ENCODE data around the gene ROR1. TPM values are rescaled to one million over a fixed set of nuclear protein-coding genes. Genes with fewer than 3 reads are reported as not detected.

ROR1 gene
- total and polyA plus RNA-seq, 2 of the 4 experiments (the other 2 are of a cell fraction) = 4.4 to 10.0 TPM

DNA sequence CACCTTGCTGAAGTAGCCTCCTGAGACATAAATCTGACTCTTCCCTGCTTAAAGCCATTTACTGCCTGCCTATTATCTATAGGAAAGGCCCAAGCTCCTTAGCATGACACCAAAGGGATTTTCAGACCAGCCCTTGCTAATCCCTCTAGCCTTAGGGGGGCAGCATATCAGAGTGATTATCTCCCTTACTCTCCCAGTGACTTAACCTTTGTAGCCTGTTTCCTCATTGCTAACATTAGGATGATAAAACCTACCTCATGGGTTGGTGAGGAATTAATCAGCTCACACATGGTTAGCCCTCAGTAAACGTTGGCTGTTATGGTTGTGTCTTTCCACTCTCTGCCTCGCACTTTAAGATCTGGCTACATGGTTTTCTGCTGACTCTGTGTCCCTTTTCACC lies 70.1 kb downstream of the ROR1 start:
- in situ Hi-C loops (cut with MboI; ENCODE audit: low sequenced_read_pairs) = no loop called here
- H4K8ac ChIP-seq (ENCODE audit: low read depth in 2 of 2, low read length in 2 of 2) = no peak overlapping the region

More for the DNA sequence above, 70.1 kb downstream of the ROR1 start:
- Histone ChIP-seq H3K9me3 (ENCODE audit: control insufficient read depth, insufficient read depth, low read length) (no peaks in the 10 kb centered on the region), H2BK20ac (ENCODE audit: low read depth, low read length) (no peak overlapping the region), H3K27me3 (ENCODE audit: control insufficient read depth, insufficient read depth, low read length) (no peaks in the 10 kb centered on the region; the same call in 1 of the 2 replicates), H3K14ac (replicated peaks; ENCODE audit: low read depth, low read length) (no peak overlapping the region), H2AFZ (replicated peaks; ENCODE audit: low read length, poor library complexity) (no peak overlapping the region), H2BK120ac (ENCODE audit: low read depth, low read length) (no peak overlapping the region), H3K36me3 (ENCODE audit: control insufficient read depth, insufficient read depth, low read length) (no peaks in the 10 kb centered on the region), H2BK15ac (ENCODE audit: low read depth, low read length) (no peak overlapping the region), H3K4me1 (ENCODE audit: control insufficient read depth, insufficient read depth, low read length) (peaks cover 1% of the 10 kb centered on the region; the same call in 1 of the 2 replicates), H3K4me2 (ENCODE audit: low read depth, low read length) (no peak overlapping the region), H3K23ac (ENCODE audit: low read depth, low read length) (no peak overlapping the region), H3K4me3 (ENCODE audit: insufficient read depth, low read depth, low read length) (no peak overlapping the region), H2AK5ac (ENCODE audit: low read depth, low read length) (no peak overlapping the region), H3K9me1 (ENCODE audit: insufficient read depth, low read length) (no peaks in the 10 kb centered on the region), H4K91ac (ENCODE audit: insufficient read depth, low read depth, low read length) (no peak overlapping the region), H3K4ac (ENCODE audit: low read depth, low read length) (no peak overlapping the region), H4K5ac (ENCODE audit: low read depth, low read length) (no peak overlapping the region), H3K9ac (ENCODE audit: low read depth, low read length) (no peak overlapping the region), H2AK9ac (replicated peaks; ENCODE audit: low read depth, low read length, poor library complexity) (peak overlapping the region; percentile 15), H3K27ac (ENCODE audit: insufficient read depth, low read length) (no peak overlapping the region), H2BK5ac (ENCODE audit: low read depth, low read length, poor library complexity, severe bottlenecking) (no peak overlapping the region), H3K56ac (ENCODE audit: extremely low read depth, insufficient read depth, low read length) (no peak overlapping the region), H4K20me1 (ENCODE audit: insufficient read depth, low read length) (peaks cover 4% of the 10 kb centered on the region; the same call in 1 of the 2 replicates), H3K18ac (ENCODE audit: low read depth, low read length) (no peak overlapping the region), H3K79me1 (ENCODE audit: low read depth in 1 of 2, low read length in 2 of 2) (no peaks in the 10 kb centered on the region)
- TF ChIP-seq BHLHE40 (IDR thresholded peaks at IDR 0.05; ENCODE audit: low read depth, low read length) (no peak), MAZ (IDR thresholded peaks at IDR 0.05; ENCODE audit: borderline replicate concordance, low read depth, low read length) (no peak), RCOR1 (IDR thresholded peaks at IDR 0.05; ENCODE audit: insufficient replicate concordance, low read length) (no peak), RFX5 (IDR thresholded peaks at IDR 0.05; ENCODE audit: low read depth, low read length) (no peak), MXI1 (IDR thresholded peaks at IDR 0.05; ENCODE audit: borderline replicate concordance, low read depth, low read length) (no peak), POLR2A (IDR thresholded peaks at IDR 0.05; ENCODE audit: low read depth, low read length) (no peak), FOS (IDR thresholded peaks at IDR 0.05; ENCODE audit: low read depth, low read length) (no peak)
- TF ChIP-seq, protein P1, sequence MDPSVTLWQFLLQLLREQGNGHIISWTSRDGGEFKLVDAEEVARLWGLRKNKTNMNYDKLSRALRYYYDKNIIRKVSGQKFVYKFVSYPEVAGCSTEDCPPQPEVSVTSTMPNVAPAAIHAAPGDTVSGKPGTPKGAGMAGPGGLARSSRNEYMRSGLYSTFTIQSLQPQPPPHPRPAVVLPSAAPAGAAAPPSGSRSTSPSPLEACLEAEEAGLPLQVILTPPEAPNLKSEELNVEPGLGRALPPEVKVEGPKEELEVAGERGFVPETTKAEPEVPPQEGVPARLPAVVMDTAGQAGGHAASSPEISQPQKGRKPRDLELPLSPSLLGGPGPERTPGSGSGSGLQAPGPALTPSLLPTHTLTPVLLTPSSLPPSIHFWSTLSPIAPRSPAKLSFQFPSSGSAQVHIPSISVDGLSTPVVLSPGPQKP (IDR thresholded peaks at IDR 0.05; ENCODE audit: borderline replicate concordance, low read depth, low read length) = no peak
- TF ChIP-seq, protein P2, sequence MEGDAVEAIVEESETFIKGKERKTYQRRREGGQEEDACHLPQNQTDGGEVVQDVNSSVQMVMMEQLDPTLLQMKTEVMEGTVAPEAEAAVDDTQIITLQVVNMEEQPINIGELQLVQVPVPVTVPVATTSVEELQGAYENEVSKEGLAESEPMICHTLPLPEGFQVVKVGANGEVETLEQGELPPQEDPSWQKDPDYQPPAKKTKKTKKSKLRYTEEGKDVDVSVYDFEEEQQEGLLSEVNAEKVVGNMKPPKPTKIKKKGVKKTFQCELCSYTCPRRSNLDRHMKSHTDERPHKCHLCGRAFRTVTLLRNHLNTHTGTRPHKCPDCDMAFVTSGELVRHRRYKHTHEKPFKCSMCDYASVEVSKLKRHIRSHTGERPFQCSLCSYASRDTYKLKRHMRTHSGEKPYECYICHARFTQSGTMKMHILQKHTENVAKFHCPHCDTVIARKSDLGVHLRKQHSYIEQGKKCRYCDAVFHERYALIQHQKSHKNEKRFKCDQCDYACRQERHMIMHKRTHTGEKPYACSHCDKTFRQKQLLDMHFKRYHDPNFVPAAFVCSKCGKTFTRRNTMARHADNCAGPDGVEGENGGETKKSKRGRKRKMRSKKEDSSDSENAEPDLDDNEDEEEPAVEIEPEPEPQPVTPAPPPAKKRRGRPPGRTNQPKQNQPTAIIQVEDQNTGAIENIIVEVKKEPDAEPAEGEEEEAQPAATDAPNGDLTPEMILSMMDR (conservative IDR thresholded peaks at IDR 0.05; ENCODE audit: low read depth, low read length) = no peak
- WGBS, 2 experiments (ENCODE audit: extremely low coverage in 2 of 2, insufficient read length in 1 of 2) = 90% methylated on average over 2 of the region's 2 CpGs; no CpG with 5 or more reads in 1 of the 2 experiments
- BruUV-seq (replicated peaks) = no TSS peak
- intact Hi-C loops (cut with micrococcal nuclease) (no loop called here), dilution Hi-C loops (cut with HindIII; ENCODE audit: low sequenced_read_pairs, unreplicated experiment) (no loop called here)
- CTCF ChIA-PET = no interaction called here
- ATAC-seq (ENCODE audit: low read depth) (no peak), DNase-seq (no peak)
- POLR2A ChIA-PET (ENCODE audit: unreplicated experiment) = no interaction called here
